H1 (cell line): ENCODE measurements around the gene DRC7. TPM values are rescaled to one million over a fixed set of nuclear protein-coding genes. Genes with fewer than 3 reads are reported as not detected.

Experiments used
- CREB1 ChIP-seq: IDR thresholded peaks from 2 replicates; pipeline ENCODE4 v1.6.1; 2012; ENCODE audit warnings: inconsistent platforms
- NRF1 ChIP-seq: IDR thresholded peaks from 2 replicates; pipeline ENCODE4 v1.6.1; 2011; ENCODE audit warnings: mild to moderate bottlenecking, low read depth, low read length, improper control_type of control experiment
- RAD21 ChIP-seq, 2 experiments: IDR thresholded peaks in 1 of 2; conservative IDR thresholded peaks in 1 of 2; 2 replicates each; pipeline ENCODE4 v1.6.1; 2011; ENCODE audit warnings: low read depth in 2 of 2, low read length in 2 of 2, improper control_type of control experiment in 1 of 2, inconsistent platforms in 1 of 2, mild to moderate bottlenecking in 1 of 2, moderate library complexity in 1 of 2
- polyA plus RNA-seq, 7 experiments: library from polyadenylated mRNA; depleted of rRNA in 3 of 7; stranded (reverse) in 5 of 7; unstranded in 2 of 7; fragments of >200 nt in 5 of 7; fragments of 200-250 nt in 2 of 7; gene quantifications; 1 replicate in 5 of 7; 2 replicates in 1 of 7; 4 replicates in 1 of 7; pipeline versions ENCODE4 v1.2.1 to v1.2.3, GENCODE V29; 2011 to 2013; ENCODE audit warnings: missing spikeins in 2 of 7, mixed read lengths in 2 of 7
- total RNA-seq: library from RNA; stranded (reverse); fragmentation: NEBNext Ultra II Directional; extraction: Animal tissue kit (Norgen Biotek cat#: 25700); gene quantifications from 2 replicates; pipeline ENCODE4 v1.2.1, GENCODE V29; 2021

Gene DRC7
- total and polyA plus RNA-seq, 2 of the 8 experiments (the other 6 are each of a cell fraction or from before 2014, with no cell fraction given) = 0.14 TPM; not detected in 1

GRCh38 chr16:57693550-57693949, 1.1 kb upstream of the DRC7 start (continued):
- TF ChIP-seq RAD21 (IDR thresholded peaks at IDR 0.05 in 1 of 2, conservative IDR thresholded peaks at IDR 0.05 in 1 of 2; ENCODE audit: low read depth in 2 of 2, low read length in 2 of 2) (no peak), CREB1 (no peak), NRF1 (no peak)
